ENCODE measurements around the gene MYH16.
"Not testable (repeated sequence)": the region's sequence is repeated elsewhere in the genome, so short reads cannot be mapped to it uniquely, and the experiment has no call there.

Gene MYH16

DNA sequence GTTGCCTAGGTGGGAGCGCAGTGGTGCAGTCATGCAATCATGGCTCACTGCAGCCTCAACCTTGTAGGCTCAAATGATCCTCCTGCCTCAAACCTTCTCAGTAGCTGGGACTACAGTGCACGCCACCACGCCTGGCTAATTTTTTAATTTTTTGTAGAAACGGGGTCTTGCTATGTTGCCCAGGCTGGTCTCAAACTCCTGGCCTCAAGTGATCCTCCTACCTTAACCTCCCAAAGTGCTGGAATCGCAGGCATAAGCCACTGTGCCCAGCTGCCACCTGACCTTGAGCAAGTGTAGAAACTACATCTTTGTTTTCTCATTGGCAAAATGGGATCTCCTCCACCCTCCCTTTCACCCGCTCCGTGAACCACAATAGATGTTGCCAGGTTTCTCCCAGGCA lies 15.0 kb upstream of the MYH16 start:
- no peaks in the 10 kb centered on the region for H3K36me3 ChIP-seq (ENCODE audit: control insufficient read depth, insufficient read depth, low read length)
- DNase-seq = no peak
- no peak overlapping the region for H3K27ac ChIP-seq (ENCODE audit: insufficient read depth, low read length, poor library complexity, severe bottlenecking)
- no peak overlapping the region for H3K4me3 ChIP-seq (ENCODE audit: insufficient read depth, low read depth, low read length, poor library complexity, severe bottlenecking)
- no peaks in the 10 kb centered on the region for H3K27me3 ChIP-seq (replicated peaks; ENCODE audit: control insufficient read depth, insufficient read depth, low read length, poor library complexity, severe bottlenecking)
- H3K9me3 ChIP-seq (ENCODE audit: control insufficient read depth, low read length) = no peaks in the 10 kb centered on the region
- H3K4me1 ChIP-seq (ENCODE audit: control insufficient read depth, insufficient read depth, low read length, poor library complexity, severe bottlenecking) = no peaks in the 10 kb centered on the region

DNA sequence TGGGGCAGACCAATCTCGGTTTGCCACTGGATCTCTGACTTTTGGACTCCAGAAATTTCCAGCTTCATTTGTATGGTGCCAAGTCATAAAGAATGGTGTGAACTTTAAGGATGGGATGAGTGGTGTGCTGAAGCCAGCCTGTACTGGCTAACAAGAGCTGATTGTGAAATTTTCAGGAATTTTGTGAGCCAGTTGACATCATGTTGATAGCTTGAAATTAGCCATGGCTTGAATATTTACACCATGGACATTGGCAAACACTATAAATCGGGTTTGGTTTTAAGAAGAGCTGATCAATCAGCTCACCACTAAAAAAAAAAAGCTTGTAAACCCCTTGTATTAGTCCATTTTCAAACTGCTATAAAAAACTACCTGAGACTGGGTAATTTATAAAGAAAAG lies 14.1 kb upstream of the MYH16 start:
- no peaks in the 10 kb centered on the region for H3K9me3 ChIP-seq (ENCODE audit: control insufficient read depth, low read length)
- H3K27ac ChIP-seq (ENCODE audit: insufficient read depth, low read length, poor library complexity, severe bottlenecking) = no peak overlapping the region
- no peaks in the 10 kb centered on the region for H3K4me1 ChIP-seq (ENCODE audit: control insufficient read depth, insufficient read depth, low read length, poor library complexity, severe bottlenecking)
- H3K4me3 ChIP-seq (ENCODE audit: insufficient read depth, low read depth, low read length, poor library complexity, severe bottlenecking) = no peak overlapping the region
- H3K27me3 ChIP-seq (replicated peaks; ENCODE audit: control insufficient read depth, insufficient read depth, low read length, poor library complexity, severe bottlenecking) = no peaks in the 10 kb centered on the region
- DNase-seq = no peak
- no peaks in the 10 kb centered on the region for H3K36me3 ChIP-seq (ENCODE audit: control insufficient read depth, insufficient read depth, low read length)

DNA sequence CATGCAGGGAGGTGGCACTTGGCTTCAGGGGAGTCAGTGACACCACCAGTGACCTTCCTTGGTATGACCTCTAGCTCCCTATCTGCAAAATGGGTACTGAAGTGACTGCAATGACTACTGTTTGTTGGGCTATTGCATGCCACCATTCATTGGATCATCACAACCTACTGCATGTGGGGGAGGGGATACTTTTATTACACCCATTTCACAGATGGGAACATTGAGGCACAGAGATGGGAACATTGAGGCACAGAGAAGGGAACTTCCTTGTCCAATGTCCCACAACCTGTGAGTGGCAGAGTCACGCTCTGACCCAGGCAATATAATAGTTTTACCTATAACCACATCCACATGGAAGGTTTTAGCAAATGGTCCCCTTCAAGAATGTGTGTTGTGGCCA lies 12.2 kb upstream of the MYH16 start:
- no peak overlapping the region for H3K4me3 ChIP-seq (ENCODE audit: insufficient read depth, low read depth, low read length, poor library complexity, severe bottlenecking)
- no peaks in the 10 kb centered on the region for H3K4me1 ChIP-seq (ENCODE audit: control insufficient read depth, insufficient read depth, low read length, poor library complexity, severe bottlenecking)
- no peak overlapping the region for H3K27ac ChIP-seq (ENCODE audit: insufficient read depth, low read length, poor library complexity, severe bottlenecking)
- H3K27me3 ChIP-seq (replicated peaks; ENCODE audit: control insufficient read depth, insufficient read depth, low read length, poor library complexity, severe bottlenecking) = no peaks in the 10 kb centered on the region
- no peak for DNase-seq
- no peaks in the 10 kb centered on the region for H3K36me3 ChIP-seq (ENCODE audit: control insufficient read depth, insufficient read depth, low read length)
- no peaks in the 10 kb centered on the region for H3K9me3 ChIP-seq (ENCODE audit: control insufficient read depth, low read length)

DNA sequence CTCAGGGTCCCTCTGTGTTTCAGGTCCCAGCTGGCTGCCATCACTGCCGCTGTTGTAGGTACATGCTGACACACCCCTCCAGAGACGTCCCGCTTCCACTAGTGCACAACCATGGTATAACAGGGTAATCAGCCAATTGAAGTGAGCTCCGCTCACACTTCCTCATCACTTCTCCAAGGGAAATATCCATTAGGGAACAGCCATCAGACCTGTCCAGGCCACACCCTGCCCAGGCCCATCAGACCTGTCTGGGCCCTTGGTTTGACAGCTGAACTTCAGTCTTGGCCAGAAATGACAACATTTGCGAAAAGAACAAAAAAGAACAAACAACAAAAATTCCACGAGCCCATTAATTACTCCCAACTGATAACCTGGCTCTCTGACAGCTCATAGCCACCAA lies 11.0 kb upstream of the MYH16 start:
- Histone ChIP-seq H3K36me3 (ENCODE audit: control insufficient read depth, insufficient read depth, low read length) (no peaks in the 10 kb centered on the region), H3K9me3 (ENCODE audit: control insufficient read depth, low read length) (no peaks in the 10 kb centered on the region), H3K4me1 (ENCODE audit: control insufficient read depth, insufficient read depth, low read length, poor library complexity, severe bottlenecking) (no peaks in the 10 kb centered on the region), H3K27me3 (replicated peaks; ENCODE audit: control insufficient read depth, insufficient read depth, low read length, poor library complexity, severe bottlenecking) (no peaks in the 10 kb centered on the region), H3K4me3 (ENCODE audit: insufficient read depth, low read depth, low read length, poor library complexity, severe bottlenecking) (no peak overlapping the region), H3K27ac (ENCODE audit: insufficient read depth, low read length, poor library complexity, severe bottlenecking) (no peak overlapping the region)
- DNase-seq = no peak

DNA sequence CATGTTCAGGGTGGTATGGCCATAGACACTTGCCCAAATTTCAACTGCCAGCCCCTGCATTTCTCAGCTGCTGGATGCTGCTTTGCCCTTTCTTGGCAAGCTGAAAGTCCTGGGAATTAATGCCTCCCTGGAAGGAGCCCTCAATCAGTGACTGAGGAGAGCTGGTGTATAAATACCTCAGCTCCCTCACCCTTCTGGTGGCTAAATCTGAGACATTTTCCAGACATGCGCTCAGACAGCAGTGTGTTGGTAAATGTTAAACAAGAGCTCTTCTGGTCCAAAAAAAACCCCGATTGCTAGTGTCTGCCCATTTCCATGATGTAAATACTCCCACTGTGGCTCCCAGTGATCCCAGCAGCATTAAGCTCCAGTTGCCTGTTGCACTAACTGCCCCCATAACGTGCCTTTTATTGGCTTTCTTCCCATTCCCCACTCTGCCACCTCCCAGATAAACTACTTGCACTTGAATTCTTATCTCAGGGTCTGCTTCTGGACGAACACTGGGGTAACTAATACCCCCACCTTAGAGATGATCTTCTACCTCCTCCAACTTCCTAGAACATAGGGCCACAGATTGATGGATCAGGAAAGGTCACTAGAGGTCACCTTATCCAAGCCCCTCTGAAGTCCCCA lies 6.7 kb upstream of the MYH16 start:
- no peak for DNase-seq
- H3K4me1 ChIP-seq (ENCODE audit: control insufficient read depth, insufficient read depth, low read length, poor library complexity, severe bottlenecking) = no peaks in the 10 kb centered on the region
- H3K27me3 ChIP-seq (replicated peaks; ENCODE audit: control insufficient read depth, insufficient read depth, low read length, poor library complexity, severe bottlenecking) = no peaks in the 10 kb centered on the region
- no peaks in the 10 kb centered on the region for H3K36me3 ChIP-seq (ENCODE audit: control insufficient read depth, insufficient read depth, low read length)
- H3K27ac ChIP-seq (ENCODE audit: insufficient read depth, low read length, poor library complexity, severe bottlenecking) = no peak overlapping the region
- no peak overlapping the region for H3K4me3 ChIP-seq (ENCODE audit: insufficient read depth, low read depth, low read length, poor library complexity, severe bottlenecking)
- no peaks in the 10 kb centered on the region for H3K9me3 ChIP-seq (ENCODE audit: control insufficient read depth, low read length)

DNA sequence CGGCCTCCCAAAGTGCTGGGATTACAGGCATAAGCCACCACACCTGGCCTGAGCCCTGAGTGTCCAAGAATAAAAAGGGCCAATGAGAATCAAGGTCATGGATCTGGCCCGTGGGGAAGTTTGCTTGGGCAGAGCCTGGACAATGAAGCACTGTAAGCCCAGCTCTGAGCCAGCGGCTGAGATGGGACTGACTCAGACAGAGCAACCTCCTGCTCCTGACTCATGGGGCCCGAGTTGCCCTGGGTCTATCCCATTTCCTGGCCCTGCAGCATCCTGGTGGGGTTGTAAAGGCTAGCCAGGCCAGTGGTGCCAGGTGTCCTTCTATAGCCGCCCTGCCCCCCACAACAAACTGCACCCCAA lies 5.2 kb upstream of the MYH16 start:
- Histone ChIP-seq H3K4me1 (ENCODE audit: control insufficient read depth, insufficient read depth, low read length, poor library complexity, severe bottlenecking) (no peaks in the 10 kb centered on the region), H3K4me3 (ENCODE audit: insufficient read depth, low read depth, low read length, poor library complexity, severe bottlenecking) (no peak overlapping the region)
- no peak for DNase-seq

DNA sequence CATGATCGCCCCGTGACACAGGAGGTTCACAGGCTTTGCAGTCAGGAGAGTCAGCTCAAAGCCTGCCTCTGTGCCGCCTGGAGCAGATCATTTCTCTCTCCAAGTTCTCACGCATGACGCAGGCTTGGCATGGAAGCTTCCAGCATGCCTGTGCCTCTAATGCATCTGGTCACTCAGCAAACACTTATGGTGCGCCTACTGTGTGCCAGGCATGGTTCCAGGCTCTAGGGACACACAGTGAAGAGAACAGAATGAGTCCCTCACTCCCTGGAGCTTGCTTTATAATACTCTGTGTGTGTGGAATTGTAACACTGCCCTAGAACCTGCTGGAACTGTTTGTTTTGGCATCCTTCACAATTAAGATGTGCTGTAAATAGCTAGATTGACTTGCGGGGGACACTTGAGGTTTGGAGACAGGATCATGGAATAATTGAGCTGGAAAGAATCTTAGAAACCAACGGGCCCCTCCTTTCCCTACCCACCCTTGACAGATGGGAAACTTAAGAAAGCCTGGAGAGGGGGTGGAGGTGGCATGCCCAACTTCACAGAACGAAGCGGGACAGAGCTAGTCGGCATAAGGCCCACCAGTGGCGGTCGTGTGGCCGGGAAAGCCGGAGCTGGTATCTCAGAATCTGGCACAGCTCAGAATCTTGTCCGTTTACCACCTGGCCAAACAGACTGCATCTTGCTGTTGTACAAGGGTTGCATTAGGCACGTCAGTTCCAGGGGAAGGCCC lies 4.6 kb upstream of the MYH16 start:
- no peaks in the 10 kb centered on the region for H3K9me3 ChIP-seq (ENCODE audit: control insufficient read depth, low read length)
- H3K4me1 ChIP-seq (ENCODE audit: control insufficient read depth, insufficient read depth, low read length, poor library complexity, severe bottlenecking) = no peaks in the 10 kb centered on the region
- no peak overlapping the region for H3K27ac ChIP-seq (ENCODE audit: insufficient read depth, low read length, poor library complexity, severe bottlenecking)
- DNase-seq = no peak
- no peaks in the 10 kb centered on the region for H3K36me3 ChIP-seq (ENCODE audit: control insufficient read depth, insufficient read depth, low read length)
- no peaks in the 10 kb centered on the region for H3K27me3 ChIP-seq (replicated peaks; ENCODE audit: control insufficient read depth, insufficient read depth, low read length, poor library complexity, severe bottlenecking)
- H3K4me3 ChIP-seq (ENCODE audit: insufficient read depth, low read depth, low read length, poor library complexity, severe bottlenecking) = no peak overlapping the region

More for the DNA sequence above, 5.2 kb upstream of the MYH16 start:
- Histone ChIP-seq H3K9me3 (ENCODE audit: control insufficient read depth, low read length) (no peaks in the 10 kb centered on the region), H3K27me3 (replicated peaks; ENCODE audit: control insufficient read depth, insufficient read depth, low read length, poor library complexity, severe bottlenecking) (no peaks in the 10 kb centered on the region), H3K36me3 (ENCODE audit: control insufficient read depth, insufficient read depth, low read length) (no peaks in the 10 kb centered on the region), H3K27ac (ENCODE audit: insufficient read depth, low read length, poor library complexity, severe bottlenecking) (no peak overlapping the region)

DNA sequence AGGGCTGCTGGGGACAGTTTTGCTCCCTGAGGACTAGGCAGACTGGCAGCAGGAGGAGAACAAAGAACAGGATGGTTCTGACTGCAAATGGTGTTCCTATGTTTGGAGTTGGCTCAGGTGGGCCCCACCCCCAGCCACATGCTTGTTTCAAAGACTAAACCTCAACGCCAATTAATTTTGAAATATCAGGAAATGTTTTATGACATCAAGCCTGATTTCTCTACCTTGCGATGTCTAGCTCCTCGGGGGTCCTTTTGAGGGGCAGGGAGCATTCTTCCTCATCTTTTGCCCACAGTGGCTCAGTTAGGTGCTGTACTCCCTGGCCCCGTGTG lies 4.1 kb upstream of the MYH16 start:
- no peak for DNase-seq
- Histone ChIP-seq H3K9me3 (ENCODE audit: control insufficient read depth, low read length) (no peaks in the 10 kb centered on the region), H3K4me3 (ENCODE audit: insufficient read depth, low read depth, low read length, poor library complexity, severe bottlenecking) (no peak overlapping the region), H3K4me1 (ENCODE audit: control insufficient read depth, insufficient read depth, low read length, poor library complexity, severe bottlenecking) (no peaks in the 10 kb centered on the region), H3K36me3 (ENCODE audit: control insufficient read depth, insufficient read depth, low read length) (no peaks in the 10 kb centered on the region), H3K27ac (ENCODE audit: insufficient read depth, low read length, poor library complexity, severe bottlenecking) (no peak overlapping the region), H3K27me3 (replicated peaks; ENCODE audit: control insufficient read depth, insufficient read depth, low read length, poor library complexity, severe bottlenecking) (no peaks in the 10 kb centered on the region)

DNA sequence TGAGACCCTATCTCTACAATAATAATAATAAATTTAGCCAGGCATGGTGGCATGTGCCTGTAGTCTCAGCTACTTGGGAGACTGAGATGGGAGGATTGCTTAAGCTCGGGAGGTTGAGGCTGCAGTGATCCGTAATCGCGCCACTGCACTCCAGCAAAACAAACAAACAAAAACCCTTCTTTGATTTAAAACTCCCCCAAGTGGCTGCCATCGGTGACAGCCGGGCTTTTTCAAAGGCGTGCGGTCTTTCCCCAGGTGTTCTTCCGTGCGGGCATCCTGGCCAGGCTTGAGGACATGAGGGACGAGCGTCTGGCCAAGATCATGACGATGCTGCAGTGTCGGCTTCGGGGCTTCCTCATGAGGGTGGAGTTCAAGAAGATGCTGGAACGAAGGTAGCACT lies 1.9 kb upstream of the MYH16 start:
- Histone ChIP-seq H3K4me1 (ENCODE audit: control insufficient read depth, insufficient read depth, low read length, poor library complexity, severe bottlenecking) (peaks cover 4% of the 10 kb centered on the region), H3K4me3 (ENCODE audit: insufficient read depth, low read depth, low read length, poor library complexity, severe bottlenecking) (no peak overlapping the region), H3K27ac (ENCODE audit: insufficient read depth, low read length, poor library complexity, severe bottlenecking) (no peak overlapping the region), H3K27me3 (replicated peaks; ENCODE audit: control insufficient read depth, insufficient read depth, low read length, poor library complexity, severe bottlenecking) (no peaks in the 10 kb centered on the region), H3K9me3 (ENCODE audit: control insufficient read depth, low read length) (no peaks in the 10 kb centered on the region), H3K36me3 (ENCODE audit: control insufficient read depth, insufficient read depth, low read length) (no peaks in the 10 kb centered on the region)
- DNase-seq = no peak

DNA sequence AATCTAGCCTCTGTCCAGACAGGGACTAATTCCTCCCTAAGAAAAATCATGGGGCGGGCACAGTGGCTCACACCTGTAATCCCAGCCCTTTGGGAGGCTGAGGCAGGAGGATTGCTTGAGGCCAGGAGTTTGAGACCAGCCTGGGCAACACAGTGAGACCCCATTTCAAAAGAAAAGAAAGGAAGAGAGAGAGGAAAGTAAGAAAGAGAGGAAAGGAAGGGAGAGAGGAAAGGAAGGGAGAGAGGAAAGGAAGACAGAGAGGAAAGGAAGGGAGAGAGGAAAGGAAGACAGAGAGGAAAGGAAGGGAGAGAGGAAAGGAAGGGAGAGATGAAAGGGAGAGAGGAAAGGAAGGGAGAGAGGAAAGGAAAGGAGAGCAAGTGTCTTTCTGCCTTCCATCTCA lies 922 bp downstream of the MYH16 start:
- not testable (repeated sequence) for H3K4me3 ChIP-seq (ENCODE audit: insufficient read depth, low read depth, low read length, poor library complexity, severe bottlenecking); DNase-seq; H3K9me3 ChIP-seq (ENCODE audit: control insufficient read depth, low read length); H3K4me1 ChIP-seq (ENCODE audit: control insufficient read depth, insufficient read depth, low read length, poor library complexity, severe bottlenecking); H3K36me3 ChIP-seq (ENCODE audit: control insufficient read depth, insufficient read depth, low read length); H3K27ac ChIP-seq (ENCODE audit: insufficient read depth, low read length, poor library complexity, severe bottlenecking); H3K27me3 ChIP-seq (replicated peaks; ENCODE audit: control insufficient read depth, insufficient read depth, low read length, poor library complexity, severe bottlenecking)
